ENCODE results near the gene KCNA10.

KCNA10 gene

DNA sequence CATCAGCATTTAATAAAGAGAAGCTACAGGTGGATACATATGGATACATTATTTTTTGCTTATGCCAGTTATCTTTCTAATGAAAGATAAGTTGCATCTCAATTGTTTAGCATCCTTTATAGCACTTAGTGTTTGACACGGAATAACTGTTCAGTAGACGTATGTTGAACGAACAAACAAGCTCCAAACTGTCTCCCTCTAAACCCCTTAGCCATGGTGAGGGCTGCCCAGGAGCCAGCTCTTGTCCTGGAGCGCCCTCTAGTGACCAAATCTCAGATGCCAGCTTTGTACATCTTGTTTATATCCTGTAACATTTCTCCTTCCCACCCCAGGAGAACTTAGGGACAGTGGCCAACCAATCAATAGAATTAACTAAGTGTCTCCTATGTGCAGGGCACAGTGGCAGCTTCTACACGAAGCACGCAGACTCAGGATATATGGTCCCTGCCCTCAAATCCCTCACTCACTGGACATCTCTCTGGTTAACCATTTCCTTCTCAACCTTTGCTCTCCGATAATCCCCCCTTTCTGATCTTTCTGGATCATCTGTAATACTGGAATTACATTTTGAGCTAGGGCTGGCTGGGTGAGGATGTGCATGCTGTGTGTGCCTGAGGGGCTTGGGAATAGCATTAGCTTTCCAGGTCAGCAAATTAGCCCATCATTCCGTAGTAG is 22.9 kb downstream of the KCNA10 start:
- DNase-seq, result peak; percentile 74

DNA sequence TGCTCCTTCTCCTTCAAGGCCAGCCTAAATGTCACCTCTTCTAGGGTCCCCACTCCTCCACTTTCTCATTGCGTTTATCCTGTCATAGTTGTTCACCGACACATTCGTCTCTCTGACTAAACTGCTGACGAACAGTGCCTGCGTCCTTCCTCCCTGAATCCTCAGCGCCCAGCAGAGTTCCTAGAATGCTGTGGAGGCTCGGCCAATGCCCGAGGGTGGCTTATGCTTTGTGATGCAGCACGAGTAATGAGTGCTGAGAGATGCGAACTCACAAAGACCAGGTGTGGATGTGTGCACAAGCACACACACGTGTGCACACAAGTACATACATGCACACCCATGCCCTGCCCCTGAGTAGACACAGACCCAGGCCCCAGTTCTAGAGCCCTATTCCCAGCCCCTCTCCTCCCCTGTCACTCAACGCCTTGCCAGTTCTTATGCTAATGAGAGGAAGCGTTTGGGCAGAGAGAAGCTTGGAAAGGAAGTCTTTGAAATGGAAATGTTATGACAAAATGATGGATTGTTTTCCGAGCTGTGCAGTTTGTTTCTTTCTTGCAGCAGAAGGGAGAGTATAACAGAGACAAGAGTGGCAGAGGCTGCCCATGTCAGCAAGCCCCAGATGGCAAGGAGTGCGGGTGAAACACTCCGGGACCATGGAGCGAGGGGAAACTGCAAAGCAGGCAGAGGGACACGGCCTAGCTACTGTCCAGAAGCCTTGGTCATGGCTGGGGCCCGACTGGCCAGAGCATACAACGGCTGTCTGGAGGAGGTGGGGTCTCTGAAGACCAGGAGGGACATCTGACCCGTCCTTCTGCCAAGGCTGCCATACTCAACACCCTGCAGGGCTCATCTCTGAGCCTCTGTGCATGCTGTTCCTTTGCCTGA is 24.2 kb downstream of the KCNA10 start:
- no peak for DNase-seq

- DNase-seq, result no peak
Measured at GRCh38 chr1:110494036-110494435, 24.9 kb downstream of the KCNA10 start.

- DNase-seq, result no peak
Measured at GRCh38 chr1:110493059-110493699, 25.8 kb downstream of the KCNA10 start.

DNA sequence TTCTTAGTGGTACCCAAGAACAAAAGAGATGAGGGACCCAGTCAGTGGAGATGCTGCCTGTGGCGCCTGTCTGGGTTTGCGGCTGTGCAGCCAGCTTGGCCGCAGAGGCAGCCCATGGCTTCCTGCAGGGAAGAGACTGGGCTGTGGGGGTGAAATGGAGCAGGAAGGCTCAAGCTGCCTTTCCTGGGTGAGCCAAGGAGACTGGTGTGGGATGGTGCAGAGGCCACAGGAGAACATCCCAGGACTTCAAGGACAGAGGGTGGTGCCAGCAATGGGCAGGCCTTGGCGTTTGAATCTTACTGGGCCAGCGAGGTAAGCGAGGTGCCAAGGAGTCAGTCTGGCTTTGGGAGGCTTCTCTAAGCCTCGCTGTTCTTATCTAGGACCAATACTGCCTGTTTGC is 26.4 kb downstream of the KCNA10 start:
- no peak for DNase-seq

DNA sequence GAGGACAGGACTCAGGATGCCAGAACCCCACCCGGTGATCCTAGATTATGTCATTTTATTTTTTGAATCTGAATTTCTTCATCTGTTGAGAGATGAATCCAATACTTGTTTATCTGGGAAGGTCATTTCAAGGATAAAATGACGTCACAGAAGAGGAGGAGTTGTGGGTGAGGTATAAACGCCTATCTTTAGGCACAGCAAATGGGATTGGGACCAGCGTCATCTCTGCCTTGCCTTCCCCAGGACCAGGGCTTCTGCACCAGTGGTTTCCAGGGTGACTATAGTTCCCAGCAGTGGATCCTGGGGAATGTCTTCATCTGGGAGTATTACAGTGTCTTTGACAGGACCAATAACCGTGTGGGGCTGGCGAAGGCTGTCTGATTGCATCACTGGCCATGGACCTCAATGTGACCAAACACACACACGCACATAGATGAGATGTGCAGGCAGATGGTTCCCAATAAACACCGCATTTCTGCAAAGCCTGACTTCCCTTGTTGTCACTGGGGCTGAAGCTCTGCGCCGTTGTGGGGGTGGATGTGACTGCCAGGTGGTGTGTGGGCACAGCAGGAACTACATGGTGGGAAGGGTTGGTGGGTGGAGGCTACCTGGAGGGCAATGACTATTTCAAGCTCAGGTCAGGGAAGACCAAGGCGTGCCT is 28.1 kb downstream of the KCNA10 start:
- no peak for DNase-seq

DNA sequence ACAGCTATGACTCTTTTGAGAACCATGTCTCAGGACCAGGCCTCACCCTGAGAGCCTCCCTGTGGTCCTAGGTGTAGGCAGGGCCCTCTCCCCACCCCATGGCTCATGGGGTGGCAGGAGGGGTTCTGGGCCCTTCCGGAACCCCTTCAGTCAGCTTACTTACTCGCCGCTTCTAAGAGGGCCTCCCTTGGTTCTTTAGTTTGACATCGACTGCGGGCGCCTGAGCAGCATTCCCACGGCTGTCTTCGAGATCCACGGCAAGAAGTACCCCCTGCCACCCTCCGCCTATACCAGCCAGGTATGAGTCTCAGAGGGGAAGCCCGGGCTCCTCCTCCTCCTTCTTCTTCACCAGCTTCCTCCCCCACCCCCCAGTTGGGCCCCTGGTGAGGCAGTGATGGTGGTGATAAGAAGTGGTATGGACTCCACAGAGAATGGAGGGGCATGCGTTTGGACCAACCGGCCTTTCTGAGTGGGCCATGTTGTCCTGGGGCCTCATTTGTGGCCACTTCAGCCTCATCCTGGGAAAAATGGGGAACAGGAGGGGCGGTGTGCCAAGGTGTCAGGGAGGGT is 28.9 kb downstream of the KCNA10 start:
- no peak for DNase-seq

DNA sequence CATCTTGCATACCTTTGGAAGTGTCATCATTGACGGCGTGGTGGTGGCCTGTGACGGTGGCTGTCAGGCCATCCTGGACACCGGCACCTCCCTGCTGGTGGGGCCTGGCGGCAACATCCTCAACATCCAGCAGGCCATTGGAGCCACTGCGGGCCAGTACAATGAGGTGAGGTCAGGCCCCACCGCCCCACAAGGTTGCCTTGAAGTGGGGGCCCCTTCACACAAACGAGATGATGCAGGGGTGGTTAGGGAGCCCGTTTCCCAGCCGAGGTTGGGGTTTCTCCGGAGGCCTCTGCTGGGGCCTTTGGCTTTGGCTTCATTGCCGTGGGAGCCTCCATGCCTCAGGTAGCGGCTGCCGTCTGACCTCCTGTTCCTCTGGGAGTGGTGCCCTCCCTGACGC is 29.6 kb downstream of the KCNA10 start:
- no peak for DNase-seq

- DNase-seq, result no peak
Measured at GRCh38 chr1:110488867-110489266, 30.1 kb downstream of the KCNA10 start.

GRCh38 chr1:110488161-110488560 is 30.8 kb downstream of the KCNA10 start:
- no peak for DNase-seq

DNA sequence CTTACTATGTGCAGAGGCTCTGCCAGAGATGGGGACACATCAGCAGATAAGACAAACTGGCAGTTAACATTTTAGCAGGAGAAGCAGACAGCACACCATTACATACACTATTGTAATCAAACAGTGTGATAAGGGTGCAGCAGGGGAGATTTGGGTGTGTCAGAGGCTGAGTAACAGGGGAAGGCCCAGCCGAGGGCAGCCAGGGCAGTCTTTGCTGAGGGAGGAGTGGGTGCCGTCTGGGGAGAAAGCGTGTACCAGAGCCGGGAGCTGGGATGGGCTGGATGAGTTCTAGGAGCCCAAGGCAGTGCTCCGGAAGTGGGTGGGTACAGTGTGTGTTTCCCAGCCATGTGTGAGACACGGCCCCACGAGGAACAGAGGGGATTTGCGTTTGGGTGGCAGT is 31.2 kb downstream of the KCNA10 start:
- DNase-seq, result no peak

- no peak for DNase-seq
Measured at GRCh38 chr1:110485725-110486124, 33.2 kb downstream of the KCNA10 start.

- DNase-seq, result no peak
Measured at GRCh38 chr1:110484801-110485200, 34.2 kb downstream of the KCNA10 start.

- DNase-seq, result no peak
Measured at GRCh38 chr1:110483308-110483685, 35.7 kb downstream of the KCNA10 start.

DNA sequence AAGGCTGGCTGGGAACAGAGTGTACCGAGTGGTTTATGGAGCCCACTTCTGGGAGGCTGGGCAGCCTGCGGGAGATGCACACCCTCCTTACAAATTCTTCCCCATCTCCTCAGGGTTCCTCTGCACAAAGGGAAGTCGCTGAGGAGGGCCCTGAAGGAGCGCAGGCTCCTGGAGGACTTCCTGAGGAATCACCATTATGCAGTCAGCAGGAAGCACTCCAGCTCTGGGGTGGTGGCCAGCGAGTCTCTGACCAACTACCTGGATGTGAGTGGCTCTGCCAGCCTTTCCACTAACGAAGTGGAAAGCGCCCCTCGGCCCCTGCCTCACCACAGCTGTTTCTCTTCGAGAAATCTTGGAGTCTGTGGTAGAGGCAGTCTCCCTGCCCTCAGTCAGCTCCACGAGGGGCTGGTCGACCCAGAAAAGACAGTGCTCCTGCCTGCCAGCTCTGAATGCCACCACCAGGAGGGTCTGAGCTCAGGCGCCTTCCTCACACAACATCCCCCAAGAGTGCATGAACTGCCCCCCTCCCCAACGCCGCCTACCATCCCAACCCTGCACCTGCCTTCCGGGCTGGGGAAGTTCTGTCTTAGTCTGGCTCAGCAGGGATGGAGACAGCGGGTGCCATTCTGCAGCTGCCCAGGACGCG is 36.2 kb downstream of the KCNA10 start:
- no peak for DNase-seq

DNA sequence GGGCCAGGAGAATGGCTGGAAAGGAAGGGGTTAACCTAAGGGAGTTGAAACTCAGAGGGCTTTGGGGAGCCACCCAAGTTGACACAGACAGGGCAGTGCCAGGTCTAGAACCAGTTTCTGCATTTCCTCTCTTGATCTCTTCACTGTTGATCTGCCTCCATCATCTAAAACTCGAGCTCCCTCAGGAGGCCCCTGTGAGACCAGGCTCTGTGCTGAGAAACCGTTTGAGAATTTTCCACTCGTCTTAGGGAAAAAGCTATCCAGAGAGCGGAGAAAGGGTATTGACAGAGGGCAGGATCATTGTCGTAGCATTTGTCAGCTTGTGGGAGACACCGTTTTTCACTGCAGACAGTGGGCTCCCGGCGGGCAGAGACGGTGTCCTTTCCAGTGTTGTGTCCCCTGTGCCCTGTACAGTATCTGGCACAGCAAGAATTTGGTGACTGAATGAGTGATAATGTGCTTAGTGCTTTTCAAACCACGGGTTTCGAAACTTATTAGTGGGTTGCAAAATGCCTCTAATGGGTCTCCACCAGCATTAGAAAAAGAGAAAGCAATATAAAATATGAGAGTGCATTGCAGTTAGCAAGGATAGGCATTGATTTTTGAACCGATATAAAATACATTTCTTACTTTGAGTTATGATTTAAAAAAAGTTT is 36.9 kb downstream of the KCNA10 start:
- DNase-seq, result no peak

GRCh38 chr1:110480356-110481096 is 38.4 kb downstream of the KCNA10 start:
- no peak for DNase-seq

DNA sequence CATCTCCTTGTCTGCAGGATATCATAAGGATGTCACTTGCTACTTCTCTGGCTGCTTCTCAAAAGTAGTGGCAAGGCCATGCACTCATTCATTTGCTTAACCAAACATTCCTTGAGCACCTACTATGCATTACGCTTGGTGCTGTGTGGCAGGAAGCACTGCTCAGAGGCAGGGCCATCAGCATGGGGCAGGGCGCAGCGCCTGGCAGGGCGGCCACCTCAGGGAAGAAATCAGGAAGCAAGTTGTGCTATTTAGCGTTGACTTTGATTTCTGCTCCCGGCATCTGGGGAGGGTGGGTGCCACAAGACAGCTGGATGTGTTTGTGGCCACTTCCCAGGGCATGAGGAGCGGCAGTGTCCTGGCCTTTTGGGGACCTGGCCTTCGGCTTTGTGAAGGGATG is 40.1 kb downstream of the KCNA10 start:
- no peak for DNase-seq

GRCh38 chr1:110477967-110478640 is 40.9 kb downstream of the KCNA10 start:
- DNase-seq, result no peak

GRCh38 chr1:110477445-110477957 is 41.5 kb downstream of the KCNA10 start:
- no peak for DNase-seq
